Caco-2 (cell line): ENCODE results near the gene EAF1. TPM values are rescaled to one million over a fixed set of nuclear protein-coding genes. Genes with fewer than 3 reads are reported as not detected.
"Not testable (repeated sequence)": the region's sequence is repeated elsewhere in the genome, so short reads cannot be mapped to it uniquely, and the experiment has no call there.

Experiments used
- BruUV-seq: library from RNA; stranded (reverse); fragments of 400-500 nt; replicated peaks from 2 replicates; lab custom pipeline; 2021; lab: Mats Ljungman, UMichigan
- CTCF ChIA-PET: fragments of 300-600 bp; sonication (Branson Sonifier 250); formaldehyde crosslinking; loops from one replicate; lab custom pipeline; 2022; ENCODE audit warnings: antibody characterized with exemption; lab: Charles Lee
- POLR2A ChIA-PET: fragments of 300-600 bp; sonication (Branson Sonifier 250); formaldehyde crosslinking; loops from one replicate; lab custom pipeline; 2022; ENCODE audit warnings: antibody characterized with exemption; lab: Charles Lee
- DNase-seq, 2 experiments: peaks; one replicate each; pipeline versions ENCODE4 v3.0.0 to v3.0.0-alpha.2; 2020 to 2022
- H3K27me3 ChIP-seq: replicated peaks from 2 replicates; pipeline ENCODE4 v1.6.0; 2011; ENCODE audit warnings: low read length; ENCODE audit not compliant: control insufficient read depth, insufficient read depth
- H3K36me3 ChIP-seq: 2 replicates; pipeline ENCODE4 v1.5.1; 2011; ENCODE audit warnings: low read length; ENCODE audit not compliant: control insufficient read depth, insufficient read depth
- H3K4me1 ChIP-seq: fragments of 250-450 bp; sonication (Bioruptor Pico); 2 replicates; pipeline ENCODE4 v1.5.1; 2020; ENCODE audit warnings: mild to moderate bottlenecking
- H3K4me3 ChIP-seq: 2 replicates; pipeline ENCODE4 v1.5.1; 2011; ENCODE audit warnings: low read depth, mild to moderate bottlenecking, control low read depth, low read length
- H3K9me3 ChIP-seq: fragments of 250-450 bp; sonication (Bioruptor Pico); 2 replicates; pipeline ENCODE4 v1.5.1; 2020; ENCODE audit warnings: mild to moderate bottlenecking, moderate library complexity
- H3K27ac Mint-ChIP-seq: one replicate; pipeline ENCODE4 v1.8.0; 2022; ENCODE audit warnings: mixed read lengths; ENCODE audit not compliant: unreplicated experiment
- H3K27me3 Mint-ChIP-seq: one replicate; pipeline ENCODE4 v1.8.0; 2022; ENCODE audit warnings: mixed read lengths; ENCODE audit not compliant: insufficient read depth, unreplicated experiment
- H3K36me3 Mint-ChIP-seq: one replicate; pipeline ENCODE4 v1.8.0; 2022; ENCODE audit warnings: mild to moderate bottlenecking, mixed read lengths; ENCODE audit not compliant: insufficient read depth, unreplicated experiment
- H3K4me1 Mint-ChIP-seq: one replicate; pipeline ENCODE4 v1.8.0; 2022; ENCODE audit warnings: low read depth, mixed read lengths; ENCODE audit not compliant: unreplicated experiment
- H3K4me3 Mint-ChIP-seq: one replicate; pipeline ENCODE4 v1.8.0; 2022; ENCODE audit warnings: mild to moderate bottlenecking, moderate library complexity, mixed read lengths; ENCODE audit not compliant: unreplicated experiment
- H3K9me3 Mint-ChIP-seq: one replicate; pipeline ENCODE4 v1.8.0; 2022; ENCODE audit warnings: mixed read lengths; ENCODE audit not compliant: unreplicated experiment
- intact Hi-C: fragments of 100-400 bp; cut with micrococcal nuclease; formaldehyde crosslinking; loops from one replicate; pipeline ENCODE4 v1.10.0; 2022; ENCODE audit not compliant: unreplicated experiment
- total RNA-seq: library from RNA; stranded (reverse); gene quantifications from 2 replicates; pipeline ENCODE4 v1.2.3, GENCODE V29; 2022
- TF ChIP-seq, protein P1 (sequence below), 2 experiments: fragments of 200-600 bp in 1 of 2; IDR thresholded peaks; 1 replicate in 1 of 2; 2 replicates in 1 of 2; pipeline versions ENCODE4 v1.5.1 to v1.8.0; 2011 to 2022; ENCODE audit warnings: antibody characterized with exemption in 1 of 2, control low read depth in 1 of 2, inconsistent platforms in 1 of 2, low read depth in 1 of 2, low read length in 1 of 2, mild to moderate bottlenecking in 1 of 2, moderate library complexity in 1 of 2; ENCODE audit not compliant: insufficient read depth in 1 of 2, severe bottlenecking in 1 of 2, unreplicated experiment in 1 of 2

The EAF1 gene
- total RNA-seq, 1 experiment from 2014 or later, result 33.5 TPM

- Mint-ChIP-seq H3K27me3 (no peaks in the 10 kb centered on the region), H3K36me3 (peaks cover 6% of the 10 kb centered on the region), H3K4me3 (no peak overlapping the region), H3K9me3 (no peaks in the 10 kb centered on the region), H3K27ac (no peak overlapping the region), H3K4me1 (no peaks in the 10 kb centered on the region)
- intact Hi-C loops, result no loop called here
- ChIA-PET POLR2A (no interaction called here), CTCF (no interaction called here)
- Histone ChIP-seq H3K9me3 (peaks cover 6% of the 10 kb centered on the region; the same call in 1 of the 2 replicates), H3K4me1 (peaks cover 7% of the 10 kb centered on the region), H3K27me3 (no peaks in the 10 kb centered on the region), H3K36me3 (no peaks in the 10 kb centered on the region), H3K4me3 (no peak overlapping the region)
- BruUV-seq, result no TSS peak
- TF ChIP-seq, protein P1, sequence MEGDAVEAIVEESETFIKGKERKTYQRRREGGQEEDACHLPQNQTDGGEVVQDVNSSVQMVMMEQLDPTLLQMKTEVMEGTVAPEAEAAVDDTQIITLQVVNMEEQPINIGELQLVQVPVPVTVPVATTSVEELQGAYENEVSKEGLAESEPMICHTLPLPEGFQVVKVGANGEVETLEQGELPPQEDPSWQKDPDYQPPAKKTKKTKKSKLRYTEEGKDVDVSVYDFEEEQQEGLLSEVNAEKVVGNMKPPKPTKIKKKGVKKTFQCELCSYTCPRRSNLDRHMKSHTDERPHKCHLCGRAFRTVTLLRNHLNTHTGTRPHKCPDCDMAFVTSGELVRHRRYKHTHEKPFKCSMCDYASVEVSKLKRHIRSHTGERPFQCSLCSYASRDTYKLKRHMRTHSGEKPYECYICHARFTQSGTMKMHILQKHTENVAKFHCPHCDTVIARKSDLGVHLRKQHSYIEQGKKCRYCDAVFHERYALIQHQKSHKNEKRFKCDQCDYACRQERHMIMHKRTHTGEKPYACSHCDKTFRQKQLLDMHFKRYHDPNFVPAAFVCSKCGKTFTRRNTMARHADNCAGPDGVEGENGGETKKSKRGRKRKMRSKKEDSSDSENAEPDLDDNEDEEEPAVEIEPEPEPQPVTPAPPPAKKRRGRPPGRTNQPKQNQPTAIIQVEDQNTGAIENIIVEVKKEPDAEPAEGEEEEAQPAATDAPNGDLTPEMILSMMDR (IDR thresholded peaks at IDR 0.05; ENCODE audit: insufficient read depth in 1 of 2, low read depth in 1 of 2, low read length in 1 of 2, severe bottlenecking in 1 of 2, unreplicated experiment in 1 of 2), result no peak
- no peak for DNase-seq
Observed at GRCh38 chr3:15387735-15388134, 39.7 kb upstream of the EAF1 start.

DNA sequence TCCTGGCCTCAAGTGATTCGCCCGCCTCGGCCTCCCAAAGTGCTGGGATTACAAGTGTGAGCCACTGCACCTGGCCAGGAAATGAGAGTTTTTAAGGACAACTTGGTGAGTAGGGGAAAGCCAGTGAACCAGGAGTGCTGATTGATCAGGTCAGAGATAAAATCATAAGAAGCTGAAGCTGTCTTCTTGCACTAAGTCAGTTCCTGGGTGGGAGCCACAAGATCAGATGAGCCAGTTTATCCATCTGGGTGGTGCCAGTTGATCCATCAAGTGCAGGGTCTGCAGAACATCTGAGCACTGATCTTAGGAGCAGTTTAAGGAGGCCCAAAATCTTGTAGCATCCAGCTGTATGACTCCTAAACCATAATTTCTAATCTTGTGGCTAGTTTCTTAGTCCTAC lies 39.1 kb upstream of the EAF1 start:
- CTCF ChIA-PET, result not testable (repeated sequence)

GRCh38 chr3:15390460-15390859 lies 36.9 kb upstream of the EAF1 start:
- H3K4me1 Mint-ChIP-seq, result no peaks in the 10 kb centered on the region
- H3K27ac Mint-ChIP-seq, result no peak overlapping the region
- no peak for DNase-seq
- no peaks in the 10 kb centered on the region for H3K27me3 Mint-ChIP-seq
- H3K9me3 Mint-ChIP-seq, result no peaks in the 10 kb centered on the region
- CTCF ChIA-PET, result no interaction called here
- no TSS peak for BruUV-seq
- H3K9me3 ChIP-seq, result peaks cover 6% of the 10 kb centered on the region; the same call in 1 of the 2 replicates
- no peak overlapping the region for H3K4me3 ChIP-seq
- TF ChIP-seq, protein P1 (IDR thresholded peaks at IDR 0.05; ENCODE audit: insufficient read depth in 1 of 2, low read depth in 1 of 2, low read length in 1 of 2, severe bottlenecking in 1 of 2, unreplicated experiment in 1 of 2), result no peak
- no peak overlapping the region for H3K4me3 Mint-ChIP-seq
- intact Hi-C loops, result no loop called here
- H3K4me1 ChIP-seq, result no peaks in the 10 kb centered on the region; the same call in 1 of the 2 replicates
- POLR2A ChIA-PET, result no interaction called here
- no peaks in the 10 kb centered on the region for H3K36me3 ChIP-seq
- no peaks in the 10 kb centered on the region for H3K27me3 ChIP-seq
- peaks cover 6% of the 10 kb centered on the region for H3K36me3 Mint-ChIP-seq

More for the DNA sequence above, 39.1 kb upstream of the EAF1 start:
- BruUV-seq, DNase-seq, H3K36me3 Mint-ChIP-seq, H3K9me3 Mint-ChIP-seq, H3K9me3 ChIP-seq, POLR2A ChIA-PET, H3K27me3 Mint-ChIP-seq, H3K4me1 ChIP-seq, H3K4me3 Mint-ChIP-seq, H3K36me3 ChIP-seq, H3K4me1 Mint-ChIP-seq, H3K4me3 ChIP-seq, H3K27ac Mint-ChIP-seq, intact Hi-C loops, H3K27me3 ChIP-seq: not testable (repeated sequence)

GRCh38 chr3:15391007-15391406 lies 36.4 kb upstream of the EAF1 start:
- POLR2A ChIA-PET, result no interaction called here
- no TSS peak for BruUV-seq

DNA sequence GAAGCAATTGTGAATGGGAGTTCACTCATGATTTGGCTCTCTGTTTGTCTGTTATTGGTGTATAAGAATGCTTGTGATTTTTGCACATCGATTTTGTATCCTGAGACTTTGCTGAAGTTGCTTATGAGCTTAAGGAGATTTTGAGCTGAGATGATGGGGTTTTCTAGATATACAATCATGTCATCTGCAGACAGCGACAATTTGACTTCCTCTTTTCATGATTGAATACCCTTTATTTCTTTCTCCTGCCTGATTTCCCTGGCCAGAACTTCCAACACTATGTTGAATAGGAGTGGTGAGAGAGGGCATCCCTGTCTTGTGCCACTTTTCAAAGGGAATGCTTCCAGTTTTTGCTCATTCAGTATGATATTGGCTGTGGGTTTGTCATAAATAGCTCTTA lies 34.1 kb upstream of the EAF1 start:
- CTCF ChIA-PET, H3K4me3 ChIP-seq, H3K27ac Mint-ChIP-seq, H3K36me3 ChIP-seq, H3K9me3 ChIP-seq, H3K36me3 Mint-ChIP-seq, DNase-seq, POLR2A ChIA-PET, H3K9me3 Mint-ChIP-seq, H3K4me1 ChIP-seq, H3K4me1 Mint-ChIP-seq, H3K4me3 Mint-ChIP-seq, H3K27me3 Mint-ChIP-seq, H3K27me3 ChIP-seq, intact Hi-C loops, BruUV-seq: not testable (repeated sequence)

More at GRCh38 chr3:15391007-15391406, 36.4 kb upstream of the EAF1 start:
- Mint-ChIP-seq H3K27me3 (no peaks in the 10 kb centered on the region), H3K27ac (no peak overlapping the region), H3K36me3 (peaks cover 6% of the 10 kb centered on the region), H3K9me3 (no peaks in the 10 kb centered on the region), H3K4me1 (no peaks in the 10 kb centered on the region), H3K4me3 (no peak overlapping the region)
- no peaks in the 10 kb centered on the region; the same call in 1 of the 2 replicates for H3K4me1 ChIP-seq
- TF ChIP-seq, protein P1 (IDR thresholded peaks at IDR 0.05; ENCODE audit: insufficient read depth in 1 of 2, low read depth in 1 of 2, low read length in 1 of 2, severe bottlenecking in 1 of 2, unreplicated experiment in 1 of 2), result no peak
- no peak for DNase-seq
- no peaks in the 10 kb centered on the region for H3K36me3 ChIP-seq
- no peak overlapping the region for H3K4me3 ChIP-seq
- peaks cover 4% of the 10 kb centered on the region; the same call in 1 of the 2 replicates for H3K9me3 ChIP-seq
- H3K27me3 ChIP-seq, result no peaks in the 10 kb centered on the region
- intact Hi-C loops, result no loop called here
- CTCF ChIA-PET, result no interaction called here
